ENCODE data around the gene ACADM. TPM values are rescaled to one million over a fixed set of nuclear protein-coding genes. Genes with fewer than 3 reads are reported as not detected.

ACADM gene
- total RNA-seq, 2 experiments from 2014 or later: 3.5 to 4.7 TPM

- ATAC-seq (ENCODE audit: poor library complexity): no peak
- H3K4me3 ChIP-seq (ENCODE audit: low read length): no peak overlapping the region
- H3K9me3 Mint-ChIP-seq: no peaks in the 10 kb centered on the region
- no peak for DNase-seq
- no peak overlapping the region for H3K27ac ChIP-seq (ENCODE audit: low read depth in 1 of 2, low read length in 2 of 2)
- H3K36me3 ChIP-seq (ENCODE audit: insufficient read depth, low read length): peaks cover 84% of the 10 kb centered on the region
- ChIA-PET POLR2A (no interaction called here), CTCF (no interaction called here)
- intact Hi-C loops (cut with DNase I, micrococcal nuclease): no loop called here
- no peaks in the 10 kb centered on the region for H3K27me3 Mint-ChIP-seq
- peaks cover 97% of the 10 kb centered on the region for H3K36me3 Mint-ChIP-seq (ENCODE audit: low read depth)
- peaks cover 13% of the 10 kb centered on the region for H3K4me1 ChIP-seq (ENCODE audit: insufficient read depth, low read length)
- no peak overlapping the region for H3K4me3 Mint-ChIP-seq
- TF ChIP-seq CTCF (IDR thresholded peaks at IDR 0.05): no peak
- peak overlapping the region; percentile 92 for H3K27ac Mint-ChIP-seq
- H3K4me1 Mint-ChIP-seq (ENCODE audit: low read depth): peaks cover 59% of the 10 kb centered on the region
- no peaks in the 10 kb centered on the region for H3K27me3 ChIP-seq (ENCODE audit: control insufficient read depth in 1 of 2, insufficient read depth in 2 of 2, low read length in 2 of 2)
- no peaks in the 10 kb centered on the region for H3K9me3 ChIP-seq (ENCODE audit: control insufficient read depth in 1 of 2, insufficient read depth in 1 of 2, low read length in 2 of 2)
These were observed 67.6 kb downstream of the ACADM start for GRCh38 chr1:75792091-75792490.

- Histone ChIP-seq H3K36me3 (ENCODE audit: insufficient read depth, low read length) (peaks cover 74% of the 10 kb centered on the region), H3K9me3 (ENCODE audit: control insufficient read depth in 1 of 2, insufficient read depth in 1 of 2, low read length in 2 of 2) (no peaks in the 10 kb centered on the region), H3K4me1 (ENCODE audit: insufficient read depth, low read length) (peaks cover 8% of the 10 kb centered on the region), H3K27me3 (ENCODE audit: control insufficient read depth in 1 of 2, insufficient read depth in 2 of 2, low read length in 2 of 2) (no peaks in the 10 kb centered on the region), H3K4me3 (ENCODE audit: low read length) (no peak overlapping the region), H3K27ac (ENCODE audit: low read depth in 1 of 2, low read length in 2 of 2) (no peak overlapping the region)
- Mint-ChIP-seq H3K4me3 (no peak overlapping the region), H3K36me3 (ENCODE audit: low read depth) (peaks cover 86% of the 10 kb centered on the region), H3K27me3 (no peaks in the 10 kb centered on the region), H3K27ac (no peak overlapping the region), H3K4me1 (ENCODE audit: low read depth) (peaks cover 36% of the 10 kb centered on the region), H3K9me3 (no peaks in the 10 kb centered on the region)
- DNase-seq (no peak), ATAC-seq (ENCODE audit: poor library complexity) (no peak)
- ChIA-PET POLR2A (interaction anchor here (1.2 to 1.4 kb wide), 2 partner anchors 9 to 70 kb away, joined by 3 to 5 read pairs; partner anchors contain the start of gene RABGGTB), CTCF (no interaction called here)
- TF ChIP-seq CTCF (IDR thresholded peaks at IDR 0.05): no peak
- intact Hi-C loops (cut with DNase I, micrococcal nuclease): no loop called here
These were observed 69.9 kb downstream of the ACADM start for GRCh38 chr1:75794382-75794781.

- DNase-seq (no peak), ATAC-seq (ENCODE audit: poor library complexity) (no peak)
- ChIA-PET POLR2A (interaction anchor here (0.8 to 1.2 kb wide), 2 partner anchors 9 to 72 kb away, joined by 3 read pairs; partner anchors contain the start of gene RABGGTB), CTCF (no interaction called here)
- H3K4me1 ChIP-seq (ENCODE audit: insufficient read depth, low read length): peaks cover 2% of the 10 kb centered on the region
- Mint-ChIP-seq H3K9me3 (no peaks in the 10 kb centered on the region), H3K36me3 (ENCODE audit: low read depth) (peaks cover 72% of the 10 kb centered on the region), H3K4me1 (ENCODE audit: low read depth) (peaks cover 22% of the 10 kb centered on the region), H3K4me3 (no peak overlapping the region), H3K27me3 (no peaks in the 10 kb centered on the region), H3K27ac (no peak overlapping the region)
- TF ChIP-seq CTCF (IDR thresholded peaks at IDR 0.05): no peak
- no peaks in the 10 kb centered on the region for H3K9me3 ChIP-seq (ENCODE audit: control insufficient read depth in 1 of 2, insufficient read depth in 1 of 2, low read length in 2 of 2)
- no peak overlapping the region for H3K4me3 ChIP-seq (ENCODE audit: low read length)
- intact Hi-C loops (cut with DNase I, micrococcal nuclease): no loop called here
- H3K27ac ChIP-seq (ENCODE audit: low read depth in 1 of 2, low read length in 2 of 2): no peak overlapping the region
- peaks cover 61% of the 10 kb centered on the region for H3K36me3 ChIP-seq (ENCODE audit: insufficient read depth, low read length)
- H3K27me3 ChIP-seq (ENCODE audit: control insufficient read depth in 1 of 2, insufficient read depth in 2 of 2, low read length in 2 of 2): no peaks in the 10 kb centered on the region
These were observed 71.2 kb downstream of the ACADM start for GRCh38 chr1:75795703-75796193.

Data from CD4-positive, alpha-beta T cell (primary cell).